Fibroblast of gingiva (primary cell): Measurements from ENCODE around the gene ADPRS.

Experiments used
- DNase-seq: peaks from one replicate; pipeline ENCODE4 v3.0.0-alpha.2; 2011; ENCODE audit warnings: low read depth

Gene ADPRS

GRCh38 chr1:36087233-36088123 lies 1.2 kb upstream of the ADPRS start:
- DNase-seq, result no peak

GRCh38 chr1:36088265-36088576 lies 471 bp upstream of the ADPRS start:
- DNase-seq, result no peak

- peak; percentile 17 for DNase-seq
These were observed 865 bp downstream of the ADPRS start for GRCh38 chr1:36089393-36090121.

- no peak for DNase-seq
These were observed 2.4 kb downstream of the ADPRS start for GRCh38 chr1:36091141-36091540.

- no peak for DNase-seq
These were observed 3.0 kb downstream of the ADPRS start for GRCh38 chr1:36091698-36092097.

GRCh38 chr1:36092166-36092797 lies 3.6 kb downstream of the ADPRS start:
- no peak for DNase-seq

GRCh38 chr1:36092798-36093185 lies 4.1 kb downstream of the ADPRS start:
- no peak for DNase-seq

GRCh38 chr1:36093226-36093625 lies 4.5 kb downstream of the ADPRS start:
- DNase-seq, result no peak

- no peak for DNase-seq
These were observed 5.2 kb downstream of the ADPRS start for GRCh38 chr1:36093929-36094328.

- DNase-seq, result peak; percentile 81
These were observed 5.9 kb downstream of the ADPRS start for GRCh38 chr1:36094621-36095061.

- DNase-seq, result no peak
These were observed 7.2 kb downstream of the ADPRS start for GRCh38 chr1:36095760-36096405.

- DNase-seq, result no peak
These were observed 8.1 kb downstream of the ADPRS start for GRCh38 chr1:36096500-36097432.

GRCh38 chr1:36097693-36098585 lies 9.2 kb downstream of the ADPRS start:
- no peak for DNase-seq

GRCh38 chr1:36098650-36099365 lies 10.1 kb downstream of the ADPRS start:
- DNase-seq, result no peak

- DNase-seq, result peak; percentile 57
These were observed 11.1 kb downstream of the ADPRS start for GRCh38 chr1:36099681-36100341.

- no peak for DNase-seq
These were observed 11.7 kb downstream of the ADPRS start for GRCh38 chr1:36100376-36100775.

- no peak for DNase-seq
These were observed 12.9 kb downstream of the ADPRS start for GRCh38 chr1:36101546-36101945.

- no peak for DNase-seq
These were observed 17.6 kb downstream of the ADPRS start for GRCh38 chr1:36106269-36106668.

- DNase-seq, result no peak
These were observed 18.7 kb downstream of the ADPRS start for GRCh38 chr1:36107394-36107793.
